Uterus (tissue), 4 donors: ENCODE data around the gene TMEM130. TPM values are rescaled to one million over a fixed set of nuclear protein-coding genes. Genes with fewer than 3 reads are reported as not detected.

Source experiments
- DNase-seq, 2 donors: peaks; one replicate each; pipeline ENCODE4 v3.0.0-alpha.2; 2019 to 2020
- H3K27ac ChIP-seq, 2 donors: fragments of 200-600 bp; sonication (generic); 1 replicate in 1 of 2; 2 replicates in 1 of 2; pipeline ENCODE4 v1.5.1; 2016 to 2018
- H3K27me3 ChIP-seq, 2 donors: fragments of 200-600 bp; sonication (generic); one replicate each; pipeline ENCODE4 v1.5.1; 2018 to 2019; ENCODE audit warnings: control low read depth in 1 of 2
- H3K36me3 ChIP-seq, 2 donors: fragments of 200-600 bp; sonication (generic); one replicate each; pipeline ENCODE4 v1.5.1; 2019; ENCODE audit warnings: control low read depth in 1 of 2
- H3K4me1 ChIP-seq, 2 donors: fragments of 200-600 bp; sonication (generic); one replicate each; pipeline ENCODE4 v1.5.1; 2018 to 2019; ENCODE audit warnings: control low read depth in 1 of 2
- H3K4me3 ChIP-seq, 2 donors: fragments of 200-600 bp; sonication (generic); 1 replicate in 1 of 2; 2 replicates in 1 of 2; pipeline ENCODE4 v1.5.1; 2018 to 2019; ENCODE audit warnings: mild to moderate bottlenecking in 1 of 2
- H3K9me3 ChIP-seq, 2 donors: fragments of 200-600 bp; sonication (generic); one replicate each; pipeline ENCODE4 v1.5.1; 2019; ENCODE audit warnings: control low read depth in 1 of 2
- CTCF ChIP-seq, 4 experiments: fragments of 200-600 bp in 2 of 4; fragments of 450-650 bp in 2 of 4; sonication (generic) in 2 of 4; IDR thresholded peaks; one replicate each; pipeline ENCODE4 v1.5.1; 2016 to 2019; ENCODE audit warnings: antibody characterized with exemption in 4 of 4, mild to moderate bottlenecking in 2 of 4, moderate library complexity in 1 of 4
- POLR2A ChIP-seq, 2 donors: fragments of 450-650 bp; IDR thresholded peaks; one replicate each; pipeline ENCODE4 v1.6.1; 2016; ENCODE audit warnings: antibody characterized with exemption in 2 of 2, mild to moderate bottlenecking in 1 of 2, moderate library complexity in 1 of 2
- intact Hi-C: fragments of 100-400 bp; cut with DNase I; formaldehyde crosslinking; loops from one replicate; pipeline ENCODE4 v1.15.1; 2023; ENCODE audit warnings: low total_unique reads
- total RNA-seq, 4 donors: library from RNA; depleted of rRNA in 3 of 4; stranded (reverse); fragments of >200 nt in 3 of 4; gene quantifications; one replicate each; pipeline versions ENCODE4 v1.1.0 to v1.2.4, GENCODE V29; 2014 to 2023
- donor health status: DM: yes; HTN: yes; CAD: no.

The TMEM130 gene
- total RNA-seq, 4 donors from 2014 or later: 3.5 to 3.9 TPM; not detected in 2

GRCh38 chr7:98868450-98868849 lies 1.4 kb downstream of the TMEM130 start:
- Histone ChIP-seq H3K27me3 (no peaks in the 10 kb centered on the region), H3K4me1 (peaks cover 0 to 7% of the 10 kb centered on the region in 2 donors), H3K27ac (no peak overlapping the region), H3K36me3 (no peaks in the 10 kb centered on the region), H3K9me3 (no peaks in the 10 kb centered on the region), H3K4me3 (no peak overlapping the region)
- no peak for TF ChIP-seq CTCF (IDR thresholded peaks at IDR 0.05)
- TF ChIP-seq POLR2A (IDR thresholded peaks at IDR 0.05): no peak
- intact Hi-C loops: no loop called here
- no peak for DNase-seq

DNA sequence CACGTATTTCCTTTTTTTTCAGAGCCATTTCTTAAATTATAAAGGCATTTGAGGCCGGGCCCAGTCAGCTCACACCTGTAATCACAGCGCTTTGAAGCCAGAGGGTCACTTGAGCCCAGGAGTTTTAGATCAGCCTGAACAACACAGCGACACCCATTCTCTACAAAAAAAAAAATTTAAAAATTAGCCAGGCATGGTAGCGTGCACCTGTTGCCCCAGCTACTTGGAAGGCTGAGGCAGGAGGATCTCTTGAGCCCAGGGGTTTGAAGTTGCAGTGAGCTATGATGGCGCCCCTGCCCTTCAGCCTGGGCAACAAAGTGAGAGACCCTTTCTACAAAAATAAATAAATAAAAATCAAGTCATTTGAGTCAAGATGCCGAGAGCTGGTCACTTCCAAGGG lies 3.0 kb downstream of the TMEM130 start:
- Histone ChIP-seq H3K9me3 (no peaks in the 10 kb centered on the region), H3K4me1 (peaks cover 0 to 7% of the 10 kb centered on the region in 2 donors), H3K27me3 (no peaks in the 10 kb centered on the region), H3K36me3 (no peaks in the 10 kb centered on the region), H3K4me3 (no peak overlapping the region), H3K27ac (no peak overlapping the region)
- intact Hi-C loops: no loop called here
- DNase-seq: no peak
- no peak for TF ChIP-seq CTCF (IDR thresholded peaks at IDR 0.05)
- TF ChIP-seq POLR2A (IDR thresholded peaks at IDR 0.05): no peak

DNA sequence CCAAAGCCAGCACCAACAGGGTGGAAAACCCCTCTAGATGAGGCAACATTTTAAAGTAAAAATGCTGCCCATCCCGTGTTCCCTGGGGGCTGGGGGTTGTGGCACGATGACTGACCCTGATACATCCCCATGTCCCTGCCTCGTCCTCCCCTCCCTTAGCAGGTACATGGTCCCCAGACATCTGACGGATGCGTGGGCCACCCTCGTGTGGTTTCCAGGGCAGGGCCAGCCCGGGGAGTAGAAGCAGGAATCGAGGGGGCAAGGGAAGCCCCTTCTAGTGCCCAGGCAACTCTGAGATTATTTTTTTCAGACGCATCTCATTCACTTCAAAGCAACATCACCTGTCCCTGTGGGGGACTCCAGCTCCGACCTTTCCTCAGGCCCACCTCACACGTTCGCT lies 3.5 kb downstream of the TMEM130 start:
- TF ChIP-seq POLR2A (IDR thresholded peaks at IDR 0.05): no peak
- no peak for TF ChIP-seq CTCF (IDR thresholded peaks at IDR 0.05)
- no peak for DNase-seq
- no peaks in the 10 kb centered on the region for H3K27me3 ChIP-seq
- no peak overlapping the region for H3K4me3 ChIP-seq
- H3K27ac ChIP-seq: no peak overlapping the region
- H3K36me3 ChIP-seq: no peaks in the 10 kb centered on the region
- intact Hi-C loops: no loop called here
- no peaks in the 10 kb centered on the region for H3K9me3 ChIP-seq
- peaks cover 0 to 7% of the 10 kb centered on the region in 2 donors for H3K4me1 ChIP-seq

GRCh38 chr7:98864731-98865453 lies 4.9 kb downstream of the TMEM130 start:
- no peak for TF ChIP-seq POLR2A (IDR thresholded peaks at IDR 0.05)
- no peak for TF ChIP-seq CTCF (IDR thresholded peaks at IDR 0.05)
- Histone ChIP-seq H3K4me3 (no peak overlapping the region), H3K4me1 (peaks cover 0 to 6% of the 10 kb centered on the region in 2 donors), H3K27me3 (no peaks in the 10 kb centered on the region), H3K9me3 (no peaks in the 10 kb centered on the region), H3K36me3 (no peaks in the 10 kb centered on the region), H3K27ac (no peak overlapping the region)
- intact Hi-C loops: no loop called here
- DNase-seq: no peak

DNA sequence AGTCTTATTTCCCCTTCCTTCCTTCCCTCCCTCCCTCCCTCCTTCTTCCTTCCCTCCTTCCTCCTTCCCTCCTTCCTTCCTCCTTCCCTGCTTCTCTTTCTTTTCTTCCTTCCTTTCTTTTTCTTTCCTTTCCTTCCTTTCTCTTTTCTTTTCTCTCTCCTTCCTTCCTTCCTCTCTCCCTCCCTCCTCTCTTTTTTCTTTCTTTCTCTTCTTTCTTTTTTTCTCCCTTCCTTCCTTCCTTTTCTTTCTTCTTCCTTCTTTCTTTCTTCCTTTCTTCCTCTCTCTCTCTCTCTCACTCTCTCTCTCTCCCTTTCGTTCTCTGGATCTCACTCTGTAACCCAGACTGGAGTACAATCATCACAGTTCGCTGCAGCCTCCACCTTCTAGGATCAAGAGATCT lies 6.2 kb downstream of the TMEM130 start:
- Histone ChIP-seq H3K27me3 (no peaks in the 10 kb centered on the region), H3K36me3 (no peaks in the 10 kb centered on the region)

More for the DNA sequence above, 6.2 kb downstream of the TMEM130 start:
- Histone ChIP-seq H3K4me3 (no peak overlapping the region), H3K27ac (no peak overlapping the region), H3K9me3 (no peaks in the 10 kb centered on the region), H3K4me1 (no peaks in the 10 kb centered on the region)
- no peak for DNase-seq
- TF ChIP-seq CTCF (IDR thresholded peaks at IDR 0.05): no peak
- no peak for TF ChIP-seq POLR2A (IDR thresholded peaks at IDR 0.05)
- intact Hi-C loops: no loop called here
